ENCODE results near the gene PP2D1.
"Not testable (repeated sequence)": the region's sequence is repeated elsewhere in the genome, so short reads cannot be mapped to it uniquely, and the experiment has no call there.

PP2D1 gene

DNA sequence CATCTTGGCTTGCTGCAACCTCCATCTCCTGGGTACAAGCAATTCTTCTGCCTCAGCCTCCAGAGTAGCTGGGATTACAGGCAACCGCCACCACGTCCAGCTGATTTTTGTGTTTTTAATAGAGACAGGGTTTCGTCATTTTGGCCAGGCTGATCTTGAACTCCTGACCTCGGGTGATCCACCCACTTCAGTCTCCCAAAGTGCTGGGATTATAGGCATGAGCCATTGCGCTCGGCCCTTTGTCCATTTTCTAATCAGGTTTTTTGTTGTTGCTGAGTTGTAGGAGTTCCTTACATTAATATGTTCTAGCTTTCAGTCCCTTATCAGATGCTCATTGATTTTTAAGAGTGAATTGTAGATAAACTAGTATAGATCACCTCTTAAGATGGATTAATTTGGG, 44.9 kb downstream of the PP2D1 start:
- FAIRE-seq: no peak

DNA sequence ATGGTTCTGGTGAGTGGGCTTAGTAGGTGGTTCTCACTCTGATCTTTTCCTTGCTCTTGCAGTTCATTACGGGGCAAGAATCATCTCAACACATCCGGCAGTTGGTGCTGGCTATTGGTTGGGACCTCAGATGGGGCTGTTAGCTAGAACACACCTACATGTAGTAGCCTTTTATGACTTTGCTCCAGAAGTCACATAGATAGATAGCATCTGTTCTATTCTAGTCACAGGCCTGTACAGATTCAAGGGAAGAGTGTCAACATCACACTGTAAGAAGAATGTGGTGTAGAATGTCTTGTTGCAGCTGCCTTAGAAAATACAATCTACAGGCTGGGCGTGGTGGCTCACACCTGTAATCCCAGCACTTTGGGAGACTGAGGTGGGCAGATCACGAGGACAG, 50.1 kb downstream of the PP2D1 start:
- no peak for FAIRE-seq

DNA sequence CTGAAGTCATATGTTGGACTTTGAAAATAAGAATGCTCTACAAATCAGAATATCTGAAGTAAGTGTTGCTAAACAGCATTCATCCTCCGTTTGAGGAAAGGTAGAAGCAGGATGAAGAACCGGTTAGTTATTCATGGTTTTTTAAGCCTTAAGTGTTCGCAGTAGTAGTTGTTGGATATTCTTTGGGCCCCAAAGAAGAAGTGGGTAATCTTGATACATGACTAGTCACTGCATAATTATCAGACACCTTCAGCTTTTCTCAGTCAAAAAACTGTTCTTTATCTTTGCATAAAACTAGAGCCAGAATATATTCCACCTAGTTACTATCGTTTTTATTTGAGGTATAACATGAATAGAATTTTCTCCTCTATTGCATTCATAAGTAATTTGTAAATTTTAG, 51.4 kb downstream of the PP2D1 start:
- no peak for FAIRE-seq

DNA sequence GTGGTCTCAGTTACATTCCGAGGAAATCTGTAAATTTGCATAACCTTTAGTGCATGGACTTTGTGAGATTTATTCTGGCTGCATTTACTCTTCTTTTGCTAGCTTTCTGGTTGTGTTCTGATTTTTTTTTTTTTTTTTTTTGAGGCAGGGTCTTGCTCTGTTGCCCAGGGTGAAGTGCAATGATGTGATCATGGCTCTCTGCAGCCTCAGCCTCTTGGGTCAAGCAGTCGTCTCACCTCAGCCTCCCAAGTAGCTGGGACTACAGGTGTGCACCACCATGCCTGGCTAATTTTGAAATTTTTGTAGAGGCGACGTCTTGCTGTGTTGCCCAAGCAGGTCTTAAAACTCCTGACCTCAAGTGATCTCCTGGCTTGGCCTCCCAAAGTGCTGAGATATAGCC, 52.6 kb downstream of the PP2D1 start:
- FAIRE-seq: no peak

DNA sequence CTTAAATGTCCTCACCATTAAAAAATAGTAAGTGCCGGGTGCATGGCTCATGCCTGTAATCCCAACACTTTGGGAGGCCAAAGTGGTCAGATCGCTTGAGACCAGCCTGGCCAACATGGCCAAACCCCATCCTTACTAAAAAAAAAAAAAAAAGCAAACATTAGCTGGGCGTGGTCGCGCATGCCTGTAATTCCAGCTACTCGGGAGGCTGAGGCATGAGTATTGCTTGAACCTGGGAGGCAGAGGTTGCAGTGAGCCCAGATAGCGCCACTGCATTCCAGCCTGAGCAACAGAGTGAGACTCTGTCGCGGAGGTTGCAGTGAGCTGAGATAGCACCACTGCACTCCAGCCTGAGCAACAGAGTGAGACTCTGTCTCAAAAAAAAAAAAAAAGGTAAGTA, 54.7 kb downstream of the PP2D1 start:
- not testable (repeated sequence) for FAIRE-seq

DNA sequence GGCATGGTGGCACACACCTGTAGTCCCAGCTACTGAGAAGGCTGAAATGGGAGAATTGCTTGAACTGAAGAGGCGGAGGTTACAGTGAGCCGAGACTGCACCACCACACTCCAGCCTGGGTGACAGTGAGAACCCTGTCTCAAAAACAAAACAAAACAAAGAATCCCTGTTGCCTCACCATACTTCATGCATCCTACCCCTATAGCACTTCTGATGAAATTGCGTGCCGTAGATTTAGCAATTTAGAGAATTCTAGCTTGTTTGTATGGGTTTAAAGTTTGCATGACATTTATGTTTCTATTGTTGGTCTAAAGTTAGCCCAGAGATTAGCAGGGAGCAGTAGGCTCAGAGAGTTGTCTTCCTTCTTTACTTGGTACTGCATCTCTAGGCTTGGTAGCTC, 57.4 kb downstream of the PP2D1 start:
- FAIRE-seq: no peak

DNA sequence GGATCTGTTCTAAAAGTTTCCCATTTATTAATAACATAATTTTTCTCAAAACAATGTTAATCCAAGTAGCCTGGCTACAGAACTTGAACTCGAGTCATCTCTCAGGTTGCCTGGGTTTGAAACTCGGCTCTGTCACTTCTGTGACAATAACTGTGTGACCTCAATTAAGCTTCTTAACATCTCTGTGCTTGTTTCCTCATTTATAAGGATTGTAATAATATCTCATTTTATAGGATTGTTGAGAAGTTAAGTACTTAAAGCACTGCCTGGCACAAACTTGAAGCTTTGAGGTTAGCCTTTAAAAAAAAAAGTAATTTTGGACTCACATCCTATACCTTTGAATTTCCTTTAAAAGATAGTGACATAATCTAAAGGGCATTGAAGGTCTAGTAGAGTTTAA, 61.7 kb downstream of the PP2D1 start:
- FAIRE-seq: no peak

DNA sequence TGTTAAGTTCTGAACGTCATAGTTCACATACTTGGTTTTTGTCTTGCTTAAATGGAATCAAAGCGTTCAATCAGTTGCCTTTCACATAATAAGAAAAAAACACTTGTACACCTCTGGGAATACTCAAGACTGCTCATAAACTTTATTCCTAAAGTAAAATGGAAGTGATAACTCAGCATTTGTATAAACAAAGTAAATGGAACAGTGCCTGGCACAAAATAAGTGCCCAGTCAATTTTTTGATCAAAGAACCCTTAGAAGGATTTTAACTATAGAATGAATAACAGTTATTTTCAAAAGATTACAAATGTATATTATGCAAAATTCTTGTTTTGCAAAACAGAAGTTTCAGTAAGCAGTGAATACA, 63.9 kb downstream of the PP2D1 start:
- FAIRE-seq: no peak

DNA sequence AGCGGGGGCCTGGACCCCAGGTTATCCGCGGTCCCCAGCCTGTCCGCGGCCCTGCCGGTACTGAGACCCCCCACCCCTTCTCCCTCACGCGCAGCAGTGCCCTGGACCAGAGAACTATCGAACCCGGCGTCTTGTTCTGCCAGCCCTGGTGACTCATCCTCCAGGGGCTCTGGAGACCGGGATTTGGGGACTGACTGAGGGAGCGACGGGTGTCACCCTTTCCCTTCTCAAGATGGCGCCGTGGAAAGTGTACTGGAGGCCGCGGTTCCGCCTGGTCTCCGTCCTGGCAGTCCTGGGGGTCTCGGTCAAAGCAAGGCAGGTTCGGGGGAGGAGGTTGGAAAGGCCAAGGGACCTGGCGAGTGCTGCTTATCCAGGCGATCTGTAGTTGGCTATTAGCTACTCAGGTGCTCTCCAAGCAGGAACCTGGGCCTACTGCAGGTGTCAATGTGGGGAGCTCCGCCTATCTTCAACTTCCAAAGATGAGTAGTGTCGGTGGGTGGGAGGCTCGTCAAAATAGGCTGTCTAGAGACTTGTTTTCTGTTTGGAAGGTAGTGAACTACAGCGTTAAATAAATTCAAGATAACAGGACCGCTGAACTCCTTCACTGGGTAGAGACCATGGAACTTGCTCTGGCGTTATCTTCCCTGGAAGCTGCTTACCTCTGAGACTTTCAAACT, 64.4 kb downstream of the PP2D1 start:
- no peak for FAIRE-seq

DNA sequence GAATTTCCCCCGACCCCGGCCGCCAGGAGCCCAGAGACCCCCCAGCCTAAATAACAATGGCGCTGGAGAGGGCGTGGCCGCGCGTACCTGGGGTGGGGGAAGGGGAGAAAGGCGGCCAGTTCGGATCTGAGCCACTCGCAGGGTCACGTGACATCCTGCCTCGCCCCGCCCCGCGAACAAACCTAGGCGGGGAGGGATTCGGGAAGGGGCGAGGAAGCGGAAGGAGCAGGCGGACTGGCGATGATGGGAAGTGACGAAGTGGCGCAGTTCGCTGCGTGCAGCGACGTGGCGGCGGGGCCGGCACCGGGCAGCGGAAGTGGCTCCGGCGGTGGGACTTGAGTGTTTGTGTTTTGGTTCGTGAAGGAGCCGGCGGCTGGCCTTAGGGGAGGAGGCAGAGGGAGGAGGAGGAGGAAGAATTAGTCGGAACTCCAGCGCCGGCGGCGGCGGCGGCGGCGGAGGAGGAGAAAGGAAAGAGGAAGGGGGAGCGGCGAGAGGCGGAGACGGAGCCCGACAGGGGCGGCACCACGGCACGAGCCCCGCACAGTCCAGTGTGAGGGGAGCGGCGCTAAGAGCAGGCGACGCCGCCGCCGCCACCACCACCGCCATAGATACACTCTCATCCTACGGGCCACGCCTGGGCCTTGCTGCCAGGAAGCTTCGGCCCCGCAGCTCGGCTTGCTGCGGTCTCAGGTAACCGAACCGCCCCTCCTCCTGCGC, 65.1 kb downstream of the PP2D1 start, which contains the start of gene RAB5A:
TSS of gene RAB5A (plus strand) at position 266 of the 717 bp plus-strand sequence. CDS start 3,802 bp downstream, outside the sequence.
- peak; percentile 95 for FAIRE-seq

DNA sequence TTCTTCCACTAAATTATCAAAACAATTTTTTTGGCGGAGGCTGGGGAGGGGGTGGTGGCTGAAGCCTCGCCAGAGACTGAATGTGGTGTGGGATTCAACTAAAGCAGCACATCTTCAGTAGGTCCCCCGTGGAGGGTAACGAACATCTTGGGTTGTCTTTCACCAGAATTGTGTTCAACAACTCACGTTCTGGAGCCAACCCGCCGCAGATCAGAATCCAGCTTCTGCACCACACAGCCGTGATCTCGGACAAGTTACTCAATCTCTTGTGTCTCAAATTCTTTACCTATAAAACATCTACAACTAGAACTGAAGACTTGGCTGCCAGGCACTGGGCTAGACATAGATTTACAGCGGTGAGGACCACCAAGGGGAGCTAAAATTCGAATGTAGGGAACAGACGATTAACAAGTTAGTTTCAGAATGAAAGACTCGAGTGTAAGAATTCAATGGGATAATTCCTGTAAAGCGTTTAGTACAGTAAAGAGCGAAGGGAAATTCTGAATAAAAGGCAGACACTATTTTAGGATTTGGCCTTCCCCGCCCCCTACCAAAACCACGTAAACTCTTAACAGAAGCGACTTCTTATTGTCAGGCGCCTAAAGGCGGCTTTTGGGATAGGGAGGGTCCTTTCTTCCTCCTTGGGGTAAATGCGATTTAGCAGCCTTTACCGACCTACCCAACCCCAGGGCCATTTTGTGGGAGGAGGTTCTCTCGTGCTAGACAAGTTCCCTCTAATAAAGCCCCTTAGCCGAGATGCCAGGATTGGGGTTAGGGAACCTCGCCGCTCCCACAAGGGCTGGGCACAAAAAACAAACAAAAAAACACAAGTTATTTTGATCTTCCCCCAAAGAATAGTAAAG, 65.9 kb downstream of the PP2D1 start:
- no peak for FAIRE-seq

DNA sequence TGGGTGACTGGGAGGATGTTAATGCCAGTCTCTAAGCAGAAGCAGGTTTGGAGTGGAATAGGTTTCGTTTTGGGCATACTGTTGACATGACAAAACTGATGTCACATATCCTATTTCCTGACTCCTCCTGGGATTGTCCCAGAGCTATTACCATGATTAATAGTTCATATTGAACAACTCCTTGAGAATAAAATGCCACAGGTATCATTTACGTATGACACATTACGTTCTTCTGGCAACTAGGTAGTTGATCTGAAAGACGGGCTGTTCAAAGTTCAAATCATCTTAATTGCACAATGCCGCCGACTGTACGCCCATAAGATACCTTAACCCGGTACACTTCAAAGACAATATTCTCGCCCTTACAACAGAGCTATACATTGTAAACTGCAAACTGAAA, 66.5 kb downstream of the PP2D1 start:
- FAIRE-seq: no peak

DNA sequence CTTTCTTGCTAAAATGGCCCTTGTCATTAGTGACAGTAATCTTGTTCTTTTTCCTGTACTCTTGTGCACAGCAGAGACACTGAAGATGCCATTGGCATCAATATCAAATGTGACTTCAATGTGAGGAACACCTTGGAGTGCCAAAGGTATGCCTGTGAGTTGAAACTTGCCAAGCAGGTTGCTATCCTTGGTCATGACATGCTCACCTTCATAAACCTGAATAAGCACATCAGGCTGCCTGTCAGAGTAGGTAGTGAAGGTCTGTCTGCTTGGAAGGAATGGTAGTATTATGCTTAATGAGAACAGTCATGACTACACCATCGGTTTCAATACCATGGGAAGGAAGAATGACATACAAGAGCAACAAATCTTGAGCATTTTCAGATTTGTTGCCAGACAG, 71.4 kb downstream of the PP2D1 start:
- no peak for FAIRE-seq

DNA sequence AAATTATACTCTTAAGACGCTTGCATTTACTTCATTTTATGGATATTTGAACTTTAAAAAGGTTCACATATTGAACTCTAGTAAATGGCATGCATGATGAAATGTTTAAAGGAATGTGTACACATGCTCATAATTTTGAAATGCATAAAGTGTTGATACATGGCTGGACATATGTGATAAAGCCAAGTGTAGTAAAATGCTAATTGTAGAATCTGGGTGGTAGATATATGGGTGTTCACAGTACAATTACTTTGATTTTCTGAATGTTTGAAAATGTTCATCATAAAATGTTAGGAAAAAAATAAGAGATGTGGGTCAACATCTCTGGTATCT, 73.8 kb downstream of the PP2D1 start:
- FAIRE-seq: no peak

DNA sequence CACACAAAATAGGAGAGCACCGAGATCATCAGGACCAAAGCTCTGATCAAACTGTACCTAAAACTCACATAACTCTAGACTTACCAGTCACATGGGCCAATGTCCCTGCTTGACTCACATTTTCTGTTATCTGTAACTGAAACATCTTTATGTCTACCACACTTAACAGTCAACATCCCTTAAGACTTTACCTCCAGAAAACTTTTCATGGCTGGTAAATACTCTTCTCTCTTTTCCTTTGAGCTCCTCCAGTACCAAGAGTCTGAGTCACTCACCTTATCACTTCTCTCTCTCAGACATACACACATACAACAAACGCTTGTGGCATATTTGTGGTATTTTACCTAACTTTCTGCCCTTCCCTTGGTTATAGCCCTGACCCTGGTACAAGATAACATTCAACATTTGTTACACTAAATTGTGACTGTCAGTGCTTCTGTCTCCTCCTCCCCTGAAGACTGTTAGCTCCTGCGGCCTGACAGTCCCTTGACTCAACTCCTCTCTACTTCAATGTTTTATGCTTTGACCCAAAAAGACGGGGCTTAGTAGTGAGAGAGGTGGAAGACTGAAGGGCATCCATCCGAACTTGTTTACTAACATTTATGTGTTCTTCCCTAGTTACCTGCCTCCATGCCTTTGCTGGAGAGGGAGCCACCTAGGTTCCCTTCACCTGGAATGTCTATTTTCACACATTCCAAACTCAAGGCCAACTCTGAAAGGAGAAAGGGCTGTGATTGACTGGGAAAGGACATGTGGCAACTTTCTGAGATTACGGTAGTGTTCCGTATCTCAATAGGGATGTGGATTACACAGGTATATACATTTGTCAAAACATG, 74.4 kb downstream of the PP2D1 start:
- no peak for FAIRE-seq

Data from A204.1 (cell line).